GM10248 (cell line): Measurements from ENCODE around the gene GSTO2.

ENCODE experiments used
- CTCF ChIA-PET: fragments of 300-600 bp; sonication (Branson Sonifier 250); formaldehyde crosslinking; extraction: SDS; loops from one replicate; lab custom pipeline; 2021; ENCODE audit warnings: antibody characterized with exemption; lab: Yijun Ruan, JAX
- POLR2A ChIA-PET: fragments of 350-650 bp; sonication (Branson Sonifier 250); formaldehyde crosslinking; extraction: SDS; loops from one replicate; lab custom pipeline; 2020; ENCODE audit warnings: antibody characterized with exemption; lab: Yijun Ruan, JAX
- DNase-seq: peaks from one replicate; pipeline ENCODE4 v3.0.0; 2012; ENCODE audit errors: extremely low spot score
- TF ChIP-seq, protein P1 (sequence below): IDR thresholded peaks from 2 replicates; pipeline ENCODE4 v1.5.1; 2012; ENCODE audit warnings: mild to moderate bottlenecking, low read depth; ENCODE audit errors: extremely low read depth, missing control alignments, control extremely low read depth

Gene GSTO2

GRCh38 chr10:104274762-104275721, 6.1 kb downstream of the GSTO2 start:
- peak; percentile 73 for DNase-seq
- CTCF ChIA-PET = interaction anchor here (0.7 to 11.7 kb wide), 20 partner anchors 10 to 387 kb away, joined by 3 to 218 read pairs (median 6); partner anchors contain the start of genes CFAP58, GSTO1, ITPRIP and SFR1
- TF ChIP-seq, protein P1, sequence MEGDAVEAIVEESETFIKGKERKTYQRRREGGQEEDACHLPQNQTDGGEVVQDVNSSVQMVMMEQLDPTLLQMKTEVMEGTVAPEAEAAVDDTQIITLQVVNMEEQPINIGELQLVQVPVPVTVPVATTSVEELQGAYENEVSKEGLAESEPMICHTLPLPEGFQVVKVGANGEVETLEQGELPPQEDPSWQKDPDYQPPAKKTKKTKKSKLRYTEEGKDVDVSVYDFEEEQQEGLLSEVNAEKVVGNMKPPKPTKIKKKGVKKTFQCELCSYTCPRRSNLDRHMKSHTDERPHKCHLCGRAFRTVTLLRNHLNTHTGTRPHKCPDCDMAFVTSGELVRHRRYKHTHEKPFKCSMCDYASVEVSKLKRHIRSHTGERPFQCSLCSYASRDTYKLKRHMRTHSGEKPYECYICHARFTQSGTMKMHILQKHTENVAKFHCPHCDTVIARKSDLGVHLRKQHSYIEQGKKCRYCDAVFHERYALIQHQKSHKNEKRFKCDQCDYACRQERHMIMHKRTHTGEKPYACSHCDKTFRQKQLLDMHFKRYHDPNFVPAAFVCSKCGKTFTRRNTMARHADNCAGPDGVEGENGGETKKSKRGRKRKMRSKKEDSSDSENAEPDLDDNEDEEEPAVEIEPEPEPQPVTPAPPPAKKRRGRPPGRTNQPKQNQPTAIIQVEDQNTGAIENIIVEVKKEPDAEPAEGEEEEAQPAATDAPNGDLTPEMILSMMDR = peak; percentile 76
- POLR2A ChIA-PET = no interaction called here

DNA sequence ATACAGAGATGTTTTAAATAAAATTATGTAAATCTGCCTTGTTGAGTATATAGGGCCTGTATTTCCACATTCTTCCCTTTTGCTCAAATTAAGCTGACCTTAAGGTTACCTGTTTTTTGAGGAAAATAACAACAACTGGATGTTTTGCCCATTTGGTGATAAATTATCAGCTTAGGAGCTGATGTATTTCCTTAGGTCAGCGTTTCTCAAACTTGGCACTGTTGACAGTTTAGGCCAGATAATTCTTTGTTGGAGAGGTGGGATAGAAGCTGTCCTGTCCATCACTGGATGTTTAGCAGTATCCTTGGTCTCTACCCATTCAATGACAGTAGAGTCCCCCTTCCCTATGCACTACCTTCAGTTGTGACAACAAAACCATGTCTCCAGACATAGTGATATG, 7.2 kb downstream of the GSTO2 start:
- TF ChIP-seq, protein P1 = no peak
- ChIA-PET POLR2A (no interaction called here), CTCF (interaction anchor here (1.0 to 11.7 kb wide), 7 partner anchors 9 to 76 kb away, joined by 3 to 218 read pairs (median 28); partner anchors contain the start of gene GSTO1)
- DNase-seq = no peak

GRCh38 chr10:104277785-104278184, 8.8 kb downstream of the GSTO2 start:
- DNase-seq = no peak
- POLR2A ChIA-PET = no interaction called here
- TF ChIP-seq, protein P1 = no peak
- CTCF ChIA-PET = interaction anchor here (1.1 to 11.7 kb wide), 5 partner anchors 9 to 565 kb away, joined by 3 to 218 read pairs (median 16); no protein-coding TSS in a partner anchor

DNA sequence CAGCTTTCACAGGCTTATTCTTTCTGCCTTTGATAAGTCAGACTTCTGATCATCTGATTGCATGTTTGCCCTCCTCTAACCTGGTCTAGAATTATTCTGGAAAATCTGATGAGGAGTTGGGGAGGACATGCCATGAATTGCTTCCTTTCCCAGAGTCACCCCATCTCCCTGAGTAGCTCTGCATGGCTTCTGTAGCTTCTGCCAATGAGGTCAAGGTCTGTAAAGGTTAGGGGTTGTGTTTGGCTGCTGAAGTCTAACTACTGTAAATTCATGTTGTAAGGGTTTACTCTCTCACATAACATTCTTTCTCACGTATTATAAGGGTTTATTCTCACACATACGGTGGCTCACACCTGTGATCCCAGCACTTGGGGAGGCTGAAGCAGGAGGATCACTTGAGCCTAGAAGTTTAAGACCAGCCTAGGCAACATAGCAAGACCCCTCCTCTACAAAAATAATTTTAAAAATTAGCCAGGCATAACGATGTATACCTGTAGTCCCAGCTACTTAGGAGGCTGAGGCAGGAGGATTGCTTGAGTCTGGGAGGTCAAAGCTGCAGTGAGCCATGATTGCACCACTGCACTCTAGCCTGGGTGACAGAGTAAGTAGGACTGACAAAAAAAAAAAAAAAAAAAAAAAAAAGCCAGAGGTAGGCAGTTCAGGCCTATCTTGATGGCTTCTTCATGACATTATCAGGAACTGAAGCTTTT, 10.7 kb downstream of the GSTO2 start:
- DNase-seq = no peak
- ChIA-PET POLR2A (interaction anchor here (0.6 kb wide), 2 partner anchors 8 to 43 kb away, joined by 6 to 7 read pairs; no protein-coding TSS in a partner anchor), CTCF (interaction anchor here (1.0 to 11.7 kb wide), 8 partner anchors 13 to 74 kb away, joined by 3 to 218 read pairs (median 3); partner anchors contain the start of genes CFAP58 and ITPRIP)
- TF ChIP-seq, protein P1 = no peak

- CTCF ChIA-PET = interaction anchor here (6.5 to 11.7 kb wide), 2 partner anchors 7 to 11 kb away, joined by 49 to 218 read pairs; no protein-coding TSS in a partner anchor
- POLR2A ChIA-PET = no interaction called here
- TF ChIP-seq, protein P1 = no peak
- no peak for DNase-seq
These were observed 12.7 kb downstream of the GSTO2 start for GRCh38 chr10:104281694-104282093.

- TF ChIP-seq, protein P1 = no peak
- CTCF ChIA-PET = interaction anchor here (1.4 to 6.5 kb wide), 4 partner anchors 10 to 69 kb away, joined by 3 to 49 read pairs (median 4); partner anchors contain the start of gene CFAP58
- POLR2A ChIA-PET = no interaction called here
- DNase-seq = no peak
These were observed 15.9 kb downstream of the GSTO2 start for GRCh38 chr10:104284846-104285245.
